GM21825 (cell line): Measurements from ENCODE around the gene MAP2K3.
"Not testable (repeated sequence)": the region's sequence is repeated elsewhere in the genome, so short reads cannot be mapped to it uniquely, and the experiment has no call there.

ENCODE experiments used
- ATAC-seq: cut with Tn5 transposase; IDR thresholded peaks from one replicate; pipeline ENCODE4 v1.9.1; 2021; ENCODE audit warnings: mild to moderate bottlenecking, moderate library complexity; ENCODE audit not compliant: unreplicated experiment

Gene MAP2K3

GRCh38 chr17:21327921-21328320, 43.4 kb downstream of the MAP2K3 start:
- not testable (repeated sequence) for ATAC-seq

- ATAC-seq: not testable (repeated sequence)
Measured at GRCh38 chr17:21328778-21329177, 44.3 kb downstream of the MAP2K3 start.

DNA sequence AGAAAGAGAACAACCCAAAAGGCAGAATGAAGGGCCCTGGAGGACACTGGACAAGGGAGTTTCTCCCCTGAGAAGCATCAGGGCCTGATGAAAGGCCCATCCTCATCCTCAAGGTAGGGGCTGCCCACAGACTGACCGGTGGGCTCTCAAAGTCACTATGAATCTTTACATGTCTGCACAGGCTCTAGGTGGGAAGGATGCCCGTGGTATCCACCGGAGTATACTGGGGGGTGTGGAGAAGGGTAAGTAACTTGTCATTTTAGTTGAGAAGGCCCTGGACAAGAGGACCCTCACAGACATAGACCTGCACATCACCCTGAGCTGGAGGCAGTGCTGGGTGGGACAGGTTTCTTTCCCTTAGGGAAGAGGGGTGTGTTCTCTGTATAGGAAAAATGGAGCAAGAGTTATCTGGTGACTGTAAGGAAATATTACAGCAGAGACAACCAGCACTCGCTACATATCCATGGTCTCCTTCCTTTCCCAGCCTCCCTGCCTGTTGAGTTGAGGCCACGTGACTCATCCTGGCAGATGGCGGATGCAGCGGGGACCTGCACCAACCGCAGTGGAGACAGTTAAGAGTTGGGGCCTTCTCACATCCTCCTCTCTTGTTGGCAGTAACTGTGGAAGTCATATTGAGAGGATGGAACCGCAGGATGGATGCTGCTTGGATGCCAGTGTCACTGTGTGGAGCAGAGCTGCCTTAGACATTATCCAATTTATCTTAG, 46.1 kb downstream of the MAP2K3 start:
- ATAC-seq: no peak

DNA sequence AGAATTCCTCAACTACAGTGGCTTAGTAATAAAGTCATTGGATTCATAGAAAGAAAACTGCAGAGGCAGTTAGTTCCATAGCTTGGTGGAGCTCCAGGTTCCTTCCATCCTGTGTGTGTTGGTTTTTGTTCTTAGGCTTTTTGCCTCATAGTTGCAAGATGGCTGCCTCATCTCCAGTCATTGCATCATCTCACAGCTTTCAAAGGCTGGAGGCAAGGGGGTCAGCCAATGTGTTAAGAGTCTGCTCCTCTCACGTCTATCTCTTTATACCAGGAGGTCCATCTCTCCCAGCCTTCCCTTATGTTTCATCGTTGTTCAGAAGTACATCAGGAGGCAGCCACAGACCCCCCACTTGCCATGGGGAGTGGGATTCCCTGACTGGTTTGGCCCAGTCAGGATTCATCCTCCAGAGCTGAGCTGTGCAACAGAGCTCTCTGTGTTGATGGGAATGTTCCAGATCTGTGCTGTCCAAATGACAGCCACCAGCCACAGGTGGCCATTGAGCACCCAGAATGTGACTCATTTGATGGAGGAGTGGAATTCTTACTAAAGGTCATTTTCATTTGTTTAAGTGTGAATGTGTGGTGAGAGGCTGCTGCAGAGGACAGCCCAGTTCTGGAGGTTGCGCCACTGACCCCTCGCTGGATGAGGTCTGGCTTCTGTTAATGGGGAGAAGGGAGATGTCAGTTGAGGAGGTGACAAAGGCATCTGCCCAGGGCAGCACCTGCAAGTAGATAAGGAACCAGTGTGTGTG, 52.2 kb downstream of the MAP2K3 start:
- ATAC-seq: not testable (repeated sequence)

DNA sequence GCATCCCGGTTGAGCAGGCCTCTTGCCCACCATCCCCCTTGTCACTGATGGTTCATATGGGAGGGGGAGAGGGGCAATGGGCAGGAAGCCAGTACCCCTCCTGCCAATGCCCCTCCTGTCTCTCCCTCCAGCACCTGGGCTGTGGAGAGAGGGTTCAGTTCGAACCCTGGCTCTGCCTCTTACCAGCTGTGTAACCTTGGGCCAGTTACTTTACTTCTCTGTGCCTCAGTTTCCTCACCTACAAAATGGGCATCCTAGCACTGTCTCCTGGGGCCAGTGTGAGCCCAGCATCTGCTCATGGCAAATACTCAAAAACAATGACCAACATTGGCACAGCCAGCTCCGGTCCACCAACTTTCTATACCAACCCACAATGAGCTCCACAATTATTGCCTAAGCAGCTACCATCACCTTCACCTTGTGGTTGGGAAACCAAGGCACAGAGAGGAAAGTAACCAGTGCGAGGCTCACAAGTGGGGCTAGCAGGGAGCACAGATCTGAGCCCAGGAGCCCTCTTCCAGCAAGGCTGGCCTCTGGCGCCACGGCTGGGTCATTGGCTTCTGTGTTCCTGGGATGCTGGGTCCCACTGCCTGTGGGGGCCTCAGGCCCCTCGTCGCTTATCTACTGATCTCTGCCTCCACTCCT, 53.6 kb downstream of the MAP2K3 start:
- ATAC-seq: not testable (repeated sequence)

DNA sequence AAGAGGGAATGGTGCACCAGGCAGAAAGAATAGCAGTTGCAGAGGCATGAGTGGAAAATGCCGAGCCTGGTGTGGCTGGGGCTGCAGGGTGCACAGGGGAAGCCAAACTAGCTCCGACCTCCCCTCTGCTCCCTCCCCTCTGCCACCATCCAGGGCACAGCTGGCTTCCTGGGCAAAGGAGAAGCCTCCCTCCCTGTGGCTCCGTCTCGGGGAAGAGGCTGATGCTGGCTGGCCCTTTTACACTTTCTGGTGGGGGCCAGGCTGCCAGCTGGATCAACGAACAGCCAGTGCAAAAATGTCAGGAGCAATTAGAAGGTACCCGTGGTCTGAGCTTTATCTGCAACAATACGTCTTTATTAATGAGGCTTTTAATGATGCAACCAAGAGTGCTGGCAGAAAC, 54.5 kb downstream of the MAP2K3 start:
- no peak for ATAC-seq

- ATAC-seq: not testable (repeated sequence)
Measured at GRCh38 chr17:21339571-21339970, 55.1 kb downstream of the MAP2K3 start.

DNA sequence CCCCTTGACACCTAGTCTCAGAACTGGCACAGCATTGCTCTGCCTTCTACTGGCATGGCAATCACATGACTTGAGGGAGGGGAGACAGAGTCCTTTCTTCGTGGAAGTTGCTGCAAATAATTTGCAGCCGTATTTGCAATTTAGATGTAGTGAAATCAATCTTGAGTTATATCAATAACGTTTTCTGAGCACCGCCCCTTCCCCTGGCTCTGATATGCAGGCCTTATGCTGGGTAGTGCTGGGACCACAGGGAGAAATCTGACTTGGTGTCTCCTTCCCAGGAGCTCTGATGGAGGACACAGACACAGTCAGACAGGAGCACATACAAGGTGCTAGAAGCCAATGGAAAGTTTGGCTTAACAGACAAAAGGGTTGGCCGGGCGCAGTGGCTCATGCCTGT, 55.9 kb downstream of the MAP2K3 start:
- ATAC-seq: not testable (repeated sequence)

- not testable (repeated sequence) for ATAC-seq
Measured at GRCh38 chr17:21341279-21341678, 56.8 kb downstream of the MAP2K3 start.

DNA sequence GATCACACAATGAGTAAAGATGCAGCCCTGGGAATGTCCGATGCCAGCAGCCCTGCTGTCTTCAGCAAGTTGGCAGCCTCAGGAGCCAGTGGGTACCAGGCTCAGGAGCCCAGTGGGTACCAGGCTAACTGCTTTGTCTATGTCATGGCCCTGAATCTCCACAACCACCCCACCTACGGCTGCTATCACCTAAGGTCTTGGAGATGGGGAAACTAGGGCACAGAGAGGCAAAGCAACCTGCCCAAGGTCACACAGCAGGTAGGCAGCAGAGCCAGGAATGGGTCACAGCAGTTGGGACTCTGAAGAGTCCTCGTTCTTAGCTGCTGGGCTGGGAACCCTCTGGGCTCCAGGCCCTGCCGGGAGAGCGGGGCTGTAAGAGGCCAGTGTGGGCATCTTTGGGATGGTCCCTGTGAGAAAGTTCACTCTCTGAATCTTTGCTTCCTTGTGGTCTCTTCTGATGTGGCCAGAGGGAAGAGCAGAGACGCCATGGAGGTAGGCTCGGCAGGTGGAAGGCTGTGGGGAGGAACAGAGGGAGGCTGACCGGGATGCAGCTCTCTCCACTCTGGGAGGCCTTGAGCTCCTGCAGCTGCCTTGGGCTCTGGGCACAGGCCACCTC, 57.5 kb downstream of the MAP2K3 start:
- ATAC-seq: not testable (repeated sequence)

GRCh38 chr17:21343061-21343949, 58.8 kb downstream of the MAP2K3 start:
- not testable (repeated sequence) for ATAC-seq

DNA sequence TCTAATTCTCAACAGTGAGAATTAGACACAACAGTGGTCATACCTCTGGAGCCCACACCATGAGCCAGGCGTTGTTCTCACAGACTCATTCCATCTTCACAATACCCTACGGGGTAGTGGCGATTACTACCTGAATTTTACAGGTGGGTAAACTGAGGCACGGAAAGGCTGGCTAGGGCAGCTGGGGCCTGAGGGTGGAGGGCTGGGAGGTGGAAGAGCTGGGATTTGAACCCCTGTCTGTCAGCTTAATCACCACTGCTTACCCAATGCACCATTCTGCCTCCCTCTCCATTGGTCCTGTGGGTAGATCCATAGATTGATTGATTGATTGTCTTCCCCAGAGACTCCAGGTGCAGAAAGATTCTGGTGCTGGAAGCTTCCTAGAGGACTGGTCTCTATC, 60.3 kb downstream of the MAP2K3 start:
- ATAC-seq: not testable (repeated sequence)

DNA sequence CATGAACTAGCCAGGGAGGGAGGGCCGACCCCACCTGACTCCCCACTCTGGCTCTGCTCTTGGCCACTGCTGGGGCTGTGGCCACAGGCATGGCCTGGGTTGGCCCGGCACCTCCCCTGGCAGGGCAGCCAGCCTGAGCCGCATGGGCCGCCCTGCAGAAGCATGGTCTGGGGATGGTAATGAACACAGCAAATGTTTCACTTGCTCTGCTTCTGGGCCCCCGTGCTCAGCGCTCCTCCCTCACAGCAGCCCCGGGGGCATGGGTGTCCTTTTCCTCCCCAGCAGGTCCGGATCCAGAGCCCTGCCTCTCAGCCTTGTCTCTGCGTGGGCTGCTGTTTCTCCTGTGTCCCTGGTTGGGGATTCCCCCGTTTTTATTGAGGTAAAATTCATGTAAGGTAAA, 60.7 kb downstream of the MAP2K3 start:
- no peak for ATAC-seq

- not testable (repeated sequence) for ATAC-seq
Measured at GRCh38 chr17:21346107-21346506, 61.6 kb downstream of the MAP2K3 start.

DNA sequence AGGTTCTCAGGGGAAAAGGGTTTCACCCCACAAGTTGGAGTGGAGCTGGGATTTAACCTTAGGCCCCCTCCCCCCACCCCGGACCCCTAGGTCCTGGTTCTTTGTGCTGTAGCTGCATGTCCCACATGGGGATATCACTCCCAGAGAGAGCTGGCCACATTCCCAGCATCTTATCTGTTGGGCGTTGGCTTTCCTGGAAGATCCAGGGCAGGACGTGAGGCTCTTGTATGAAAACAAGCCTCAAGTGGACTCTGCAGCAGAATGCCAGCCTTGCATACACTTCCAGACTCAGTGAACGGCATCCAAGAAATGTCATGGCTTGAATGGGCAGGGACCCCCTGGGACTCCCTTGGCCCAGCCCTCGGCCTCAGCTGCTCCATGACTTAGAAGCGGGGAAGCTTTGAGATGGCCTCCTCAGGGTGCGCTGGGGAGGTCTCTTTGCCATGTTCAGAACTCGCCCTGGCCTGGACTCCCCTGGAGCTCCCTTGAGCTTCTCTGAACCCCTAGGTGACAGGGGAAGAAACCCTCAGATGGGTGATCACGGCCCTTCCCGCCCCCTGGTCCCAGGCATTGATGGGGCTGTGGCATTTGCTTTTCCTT, 62.2 kb downstream of the MAP2K3 start:
- not testable (repeated sequence) for ATAC-seq

DNA sequence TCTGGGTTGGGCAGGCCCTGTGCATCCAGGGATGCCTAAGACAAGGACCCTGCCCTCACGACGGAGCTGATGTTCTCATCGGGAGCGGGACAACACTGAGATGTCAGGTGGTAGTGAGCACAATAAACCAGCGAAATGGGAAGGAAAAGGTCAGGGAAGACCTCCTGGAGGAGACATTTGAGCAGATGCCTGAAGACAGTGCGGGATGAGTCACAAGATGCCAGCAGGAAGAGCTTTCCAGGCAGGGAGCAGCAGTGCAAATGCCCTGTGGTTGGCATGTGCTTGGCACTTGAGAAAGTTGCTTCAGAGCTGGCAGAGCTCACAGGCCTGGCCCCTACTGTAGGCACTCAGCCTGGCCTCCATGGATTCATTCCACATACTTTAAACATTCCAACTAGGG, 63.1 kb downstream of the MAP2K3 start:
- not testable (repeated sequence) for ATAC-seq

DNA sequence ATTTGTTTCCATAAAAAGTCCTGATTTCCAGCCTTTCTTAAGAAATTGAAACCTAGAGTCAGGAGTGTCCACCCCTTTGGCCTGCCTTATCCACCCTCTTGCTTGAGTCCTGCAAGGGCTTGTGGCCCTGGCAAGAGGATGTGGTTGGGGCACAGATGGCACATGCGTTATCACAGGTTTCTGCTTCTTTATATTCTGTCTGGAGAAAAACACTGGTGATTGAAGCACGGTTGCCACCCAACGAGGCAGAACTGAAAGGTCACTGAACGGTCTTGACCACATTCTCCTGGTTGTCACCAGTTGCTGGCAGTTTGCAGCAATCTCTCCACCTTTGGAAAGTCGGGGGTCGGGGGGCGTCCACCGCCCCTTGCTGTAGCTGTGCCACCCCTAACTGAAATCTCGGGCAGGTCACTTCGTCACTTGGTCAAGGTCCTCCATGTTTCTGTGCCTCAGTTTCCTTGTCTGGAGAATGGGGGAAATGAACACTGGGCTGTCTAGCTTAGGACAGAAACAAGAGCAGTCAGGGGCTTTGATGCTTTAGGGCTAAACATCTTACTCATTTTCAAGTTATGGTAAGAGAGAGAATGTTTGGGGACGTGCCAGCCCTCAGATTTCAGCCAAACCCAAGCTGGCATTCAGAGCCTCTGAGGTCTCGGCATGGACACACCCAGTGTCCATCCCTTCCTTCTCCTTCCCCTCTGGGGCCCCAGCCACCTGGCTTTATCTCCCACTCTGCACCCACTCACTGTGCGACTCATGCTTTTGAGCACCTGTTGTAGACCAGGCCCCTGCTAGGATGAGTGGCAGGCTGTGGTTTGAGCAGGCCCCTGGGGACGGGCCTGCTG, 63.8 kb downstream of the MAP2K3 start:
- peak; percentile 53 for ATAC-seq

- not testable (repeated sequence) for ATAC-seq
Measured at GRCh38 chr17:21348926-21349261, 64.4 kb downstream of the MAP2K3 start.
